NCI-H128 (cell line): ENCODE data around the gene ENTPD1.
"Not testable (repeated sequence)": the region's sequence is repeated elsewhere in the genome, so short reads cannot be mapped to it uniquely, and the experiment has no call there.

Experiments
- DNase-seq: peaks from one replicate; lab custom pipeline; 2025; ENCODE audit not compliant: unreplicated experiment; lab: John Stamatoyannopoulos, UW

ENTPD1 gene

DNA sequence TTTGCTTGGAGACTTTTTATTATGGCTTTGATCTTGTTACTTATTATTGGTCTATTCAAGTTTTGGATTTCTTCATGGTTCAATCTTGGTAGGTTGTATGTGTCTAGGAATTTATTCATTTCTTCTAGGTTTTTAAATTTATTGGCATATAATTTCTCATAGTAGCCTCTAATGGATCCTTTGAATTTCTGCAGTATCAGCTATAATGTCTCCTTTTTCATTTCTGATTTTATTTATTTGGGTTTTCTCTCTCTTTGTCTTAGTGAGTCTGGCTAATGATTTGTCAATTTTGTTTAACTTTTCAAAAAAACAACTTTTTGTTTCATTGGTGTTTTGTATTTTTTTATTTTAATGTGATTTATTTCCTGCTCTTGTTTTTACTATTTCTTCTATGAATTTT lies 160.1 kb downstream of the ENTPD1 start:
- DNase-seq: not testable (repeated sequence)
